ENCODE results near the gene CEP68.
"Not testable (repeated sequence)": the region's sequence is repeated elsewhere in the genome, so short reads cannot be mapped to it uniquely, and the experiment has no call there.

The CEP68 gene

GRCh38 chr2:65093211-65093610, 37.0 kb downstream of the CEP68 start:
- no peak for DNase-seq

GRCh38 chr2:65096948-65097347, 40.7 kb downstream of the CEP68 start:
- DNase-seq: no peak

- DNase-seq: no peak
Measured at GRCh38 chr2:65097844-65098243, 41.6 kb downstream of the CEP68 start.

GRCh38 chr2:65098741-65099140, 42.5 kb downstream of the CEP68 start:
- DNase-seq: no peak

GRCh38 chr2:65101071-65101470, 44.9 kb downstream of the CEP68 start:
- no peak for DNase-seq

GRCh38 chr2:65103013-65103715, 46.9 kb downstream of the CEP68 start:
- DNase-seq: no peak

- no peak for DNase-seq
Measured at GRCh38 chr2:65107530-65107929, 51.3 kb downstream of the CEP68 start.

- no peak for DNase-seq
Measured at GRCh38 chr2:65108780-65109179, 52.6 kb downstream of the CEP68 start.

GRCh38 chr2:65112633-65113032, 56.4 kb downstream of the CEP68 start:
- DNase-seq: no peak

- DNase-seq: no peak
Measured at GRCh38 chr2:65113229-65113628, 57.0 kb downstream of the CEP68 start.

GRCh38 chr2:65113816-65114215, 57.6 kb downstream of the CEP68 start:
- no peak for DNase-seq

- no peak for DNase-seq
Measured at GRCh38 chr2:65114921-65115320, 58.7 kb downstream of the CEP68 start.

- no peak for DNase-seq
Measured at GRCh38 chr2:65116645-65117044, 60.4 kb downstream of the CEP68 start.

GRCh38 chr2:65120990-65121693, 64.9 kb downstream of the CEP68 start:
- no peak for DNase-seq

GRCh38 chr2:65122313-65122712, 66.1 kb downstream of the CEP68 start:
- no peak for DNase-seq

GRCh38 chr2:65125457-65125856, 69.2 kb downstream of the CEP68 start:
- peak; percentile 10 for DNase-seq

- no peak for DNase-seq
Measured at GRCh38 chr2:65128297-65129190, 72.3 kb downstream of the CEP68 start.

- DNase-seq: peak; percentile 44
Measured at GRCh38 chr2:65129286-65129825, 73.1 kb downstream of the CEP68 start.

GRCh38 chr2:65129826-65130663, 73.8 kb downstream of the CEP68 start, which contains the start of gene RAB1A:
RAB1A (minus strand) TSS chr2:65130106; CDS start chr2:65129915, 191 bp downstream.
- DNase-seq: peak; percentile 99

GRCh38 chr2:65130664-65131175, 74.5 kb downstream of the CEP68 start:
- DNase-seq: no peak

- DNase-seq: not testable (repeated sequence)
Measured at GRCh38 chr2:65132930-65133329, 76.7 kb downstream of the CEP68 start.

- DNase-seq: no peak
Measured at GRCh38 chr2:65133626-65134025, 77.4 kb downstream of the CEP68 start.
